NCI-H1417 treated with DMSO at 0.1 percent for 48 hours (cell line): ENCODE results near the gene SESTD1.
"Not testable (repeated sequence)": the region's sequence is repeated elsewhere in the genome, so short reads cannot be mapped to it uniquely, and the experiment has no call there.

Experiments
- DNase-seq: peaks from one replicate; lab custom pipeline; 2025; lab: John Stamatoyannopoulos, UW

The SESTD1 gene

GRCh38 chr2:179237209-179237946, 27.3 kb downstream of the SESTD1 start:
- DNase-seq, result no peak

GRCh38 chr2:179235463-179236108, 29.0 kb downstream of the SESTD1 start:
- no peak for DNase-seq

GRCh38 chr2:179234658-179235240, 29.9 kb downstream of the SESTD1 start:
- DNase-seq, result no peak

DNA sequence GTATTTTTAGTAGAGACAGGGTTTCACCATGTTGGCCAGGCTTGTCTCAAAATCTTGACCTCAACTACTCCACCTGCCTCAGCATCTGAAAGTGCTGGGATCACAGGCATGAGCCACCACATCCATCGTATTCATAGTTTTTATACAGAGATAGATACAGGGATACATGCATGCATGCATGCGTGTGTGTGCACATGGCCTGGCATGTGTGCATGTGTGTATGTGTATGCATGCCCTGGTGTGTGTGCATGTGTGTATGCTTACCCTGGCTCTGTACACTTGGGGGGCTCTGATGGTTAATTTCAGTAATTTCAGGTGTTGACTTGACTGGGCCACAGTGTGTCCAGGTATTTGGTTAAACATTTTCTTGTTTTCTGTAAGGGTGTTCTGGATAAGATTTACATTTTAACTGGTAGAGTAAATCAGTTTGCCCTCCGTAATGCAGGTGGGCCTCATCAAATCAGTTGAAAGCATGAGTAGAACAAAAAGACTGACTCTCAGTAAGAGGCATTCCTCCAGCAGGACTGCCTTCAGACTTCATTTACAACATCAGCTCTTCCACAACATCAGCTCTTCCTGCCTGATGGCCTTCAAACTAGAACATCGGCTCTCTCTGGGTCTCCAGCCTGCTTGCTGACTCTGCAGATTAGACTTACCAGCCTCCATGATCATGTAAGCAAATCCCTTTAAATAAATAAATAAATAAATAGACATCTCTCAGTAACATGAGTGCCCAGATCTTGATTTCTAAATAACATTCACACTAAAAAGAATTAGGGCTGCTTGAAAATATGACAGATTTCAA, 30.8 kb downstream of the SESTD1 start:
- DNase-seq, result no peak

GRCh38 chr2:179233083-179233490, 31.5 kb downstream of the SESTD1 start:
- no peak for DNase-seq

DNA sequence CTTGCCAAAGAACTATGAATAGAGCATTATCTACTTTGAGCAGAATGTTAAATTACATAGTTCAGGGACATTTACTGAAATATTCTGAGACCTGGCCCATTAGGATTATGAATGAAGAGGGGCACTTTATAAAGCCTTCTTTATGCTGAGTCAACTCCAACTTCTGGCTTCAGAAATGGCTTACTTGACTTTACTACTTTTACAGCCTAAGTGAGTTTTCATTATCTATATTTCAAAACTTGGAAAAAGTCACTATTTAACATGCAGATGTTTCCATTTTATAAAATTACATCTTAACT, 37.7 kb downstream of the SESTD1 start:
- DNase-seq, result no peak

- peak; percentile 85 for DNase-seq
These were observed 38.2 kb downstream of the SESTD1 start for GRCh38 chr2:179226203-179226960.

DNA sequence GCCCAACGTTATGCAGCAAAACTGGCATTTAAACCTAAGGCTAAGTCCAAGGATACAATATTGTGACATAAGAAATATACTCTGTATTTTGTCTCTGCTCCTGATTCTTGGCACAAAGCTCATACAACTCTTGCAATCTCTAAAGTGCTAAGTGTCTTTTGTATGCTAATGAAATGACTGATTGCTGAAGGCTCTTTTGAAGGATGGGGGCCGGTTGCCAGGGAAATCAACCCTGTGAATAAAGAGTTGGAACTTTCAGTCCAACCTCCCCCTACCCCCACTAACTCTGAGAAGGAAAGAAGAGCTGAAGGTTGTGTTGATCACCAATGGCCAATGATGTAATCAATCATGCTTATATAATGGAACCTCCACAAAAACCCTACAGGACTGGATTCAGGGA, 40.3 kb downstream of the SESTD1 start:
- no peak for DNase-seq

GRCh38 chr2:179222076-179222475, 42.6 kb downstream of the SESTD1 start:
- DNase-seq, result no peak

- peak; percentile 67 for DNase-seq
These were observed 45.6 kb downstream of the SESTD1 start for GRCh38 chr2:179218848-179219594.

- DNase-seq, result not testable (repeated sequence)
These were observed 50.0 kb downstream of the SESTD1 start for GRCh38 chr2:179214671-179215070.

DNA sequence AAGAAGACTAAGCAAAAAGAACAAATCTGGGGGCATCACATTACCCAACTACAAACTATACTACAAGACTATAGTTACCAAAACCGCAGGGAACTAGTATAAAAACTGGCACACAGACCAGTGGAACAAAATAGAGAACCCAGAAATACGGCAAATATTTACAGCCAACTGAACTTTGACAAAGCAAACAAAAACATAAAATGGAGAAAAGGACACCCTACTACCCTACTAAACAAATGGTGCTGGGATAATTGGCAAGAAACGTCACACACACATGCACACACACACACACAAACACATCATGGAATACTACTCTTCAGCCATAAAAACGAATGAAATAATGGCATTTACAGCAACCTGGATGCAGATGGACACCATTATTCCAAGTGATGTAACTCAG, 53.3 kb downstream of the SESTD1 start:
- DNase-seq, result no peak

- DNase-seq, result not testable (repeated sequence)
These were observed 56.4 kb downstream of the SESTD1 start for GRCh38 chr2:179208277-179208676.

DNA sequence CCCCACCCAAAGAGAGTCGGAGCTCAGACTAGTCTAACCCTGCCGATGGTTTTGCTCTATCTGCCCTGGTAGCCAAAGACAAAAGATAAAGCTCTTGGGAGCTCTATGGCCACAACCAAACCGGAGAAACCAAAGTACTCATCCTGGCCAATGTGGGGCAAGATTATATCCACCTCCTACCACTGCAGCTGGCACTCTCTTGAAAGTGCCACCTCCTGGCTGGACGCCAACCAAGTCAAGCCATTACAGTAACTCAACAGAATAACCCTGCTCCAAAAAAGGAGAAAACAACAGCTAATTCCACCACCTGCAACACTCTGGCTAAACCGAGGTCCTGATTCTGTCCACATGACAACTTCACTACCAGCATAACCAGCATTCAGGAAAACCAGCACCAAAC, 57.6 kb downstream of the SESTD1 start:
- DNase-seq, result no peak

- DNase-seq, result no peak
These were observed 62.8 kb downstream of the SESTD1 start for GRCh38 chr2:179201869-179202268.

DNA sequence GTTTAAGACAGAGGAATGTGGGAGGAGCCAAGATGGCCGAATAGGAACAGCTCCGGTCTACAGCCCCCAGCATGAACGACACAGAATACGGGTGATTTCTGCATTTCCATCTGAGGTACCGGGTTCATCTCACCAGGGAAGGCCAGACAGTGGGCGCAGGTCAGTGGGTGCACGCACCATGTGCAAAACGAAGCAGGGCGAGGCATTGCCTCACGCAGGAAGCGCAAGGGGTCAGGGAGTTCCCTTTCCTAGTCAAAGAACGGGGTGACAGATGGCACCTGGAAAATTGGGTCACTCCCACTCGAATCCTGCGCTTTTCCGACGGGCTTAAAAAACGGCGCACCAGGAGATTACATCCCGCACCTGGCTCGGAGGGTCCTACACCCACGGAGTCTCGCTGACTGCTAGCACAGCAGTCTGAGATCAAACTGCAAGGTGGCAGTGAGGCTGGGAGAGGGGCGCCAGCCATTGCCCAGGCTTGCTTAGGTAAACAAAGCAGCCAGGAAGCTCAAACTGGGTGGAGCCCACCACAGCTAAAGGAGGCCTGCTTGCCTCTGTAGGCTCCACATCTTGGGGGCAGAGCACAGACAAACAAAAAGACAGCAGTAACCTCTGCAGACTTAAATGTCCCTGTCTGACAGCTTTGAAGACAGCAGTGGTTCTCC, 68.6 kb downstream of the SESTD1 start:
- not testable (repeated sequence) for DNase-seq

DNA sequence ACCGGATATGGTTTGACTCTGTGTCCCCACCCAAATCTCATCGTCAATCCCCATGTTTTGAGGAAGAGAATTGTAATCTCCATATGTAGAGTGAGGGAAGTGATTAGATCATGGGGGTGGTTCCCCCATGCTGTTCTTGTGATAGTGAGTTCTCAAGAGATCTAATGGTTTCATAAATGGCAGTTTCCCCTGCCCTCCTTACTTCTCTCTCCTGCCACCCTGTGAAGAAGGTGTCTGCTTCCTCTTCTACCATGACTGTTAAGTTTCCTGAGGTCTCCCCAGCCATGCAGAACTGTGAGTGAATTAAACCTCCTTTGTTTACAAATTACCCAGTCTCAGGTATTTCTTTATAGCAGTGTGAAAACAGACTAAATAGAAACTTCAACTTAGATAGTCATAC, 69.5 kb downstream of the SESTD1 start:
- DNase-seq, result no peak

DNA sequence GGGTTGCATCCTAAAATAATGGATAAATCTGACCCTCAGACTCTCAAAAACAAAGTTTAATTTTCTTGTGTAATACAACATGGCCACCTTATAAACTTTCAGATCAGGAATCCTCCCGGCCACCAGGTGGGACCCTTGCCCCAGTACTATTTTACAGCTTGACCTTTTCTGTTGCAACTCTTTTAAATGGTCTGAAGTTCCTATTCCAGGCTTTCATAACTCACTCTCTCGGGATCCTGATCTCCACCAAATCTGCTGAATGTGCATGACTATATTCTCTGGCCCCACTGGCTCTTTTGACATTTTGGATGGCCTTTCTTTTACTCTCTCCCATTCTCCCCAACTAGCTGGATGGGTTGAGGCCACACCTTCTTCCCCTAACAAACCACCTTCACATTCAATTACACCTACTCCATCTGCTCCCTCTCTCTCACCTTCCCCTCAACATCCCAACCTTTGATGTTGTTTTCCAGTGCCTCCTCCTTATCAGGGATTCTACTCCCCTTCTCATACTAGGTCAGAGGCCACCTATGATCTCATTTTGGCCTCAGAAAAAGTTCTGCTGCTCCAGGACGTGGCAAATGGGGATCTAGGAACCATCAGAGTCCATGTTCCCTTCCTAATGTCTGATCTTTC, 70.8 kb downstream of the SESTD1 start:
- DNase-seq, result no peak

- DNase-seq, result no peak
These were observed 73.5 kb downstream of the SESTD1 start for GRCh38 chr2:179191110-179191509.

DNA sequence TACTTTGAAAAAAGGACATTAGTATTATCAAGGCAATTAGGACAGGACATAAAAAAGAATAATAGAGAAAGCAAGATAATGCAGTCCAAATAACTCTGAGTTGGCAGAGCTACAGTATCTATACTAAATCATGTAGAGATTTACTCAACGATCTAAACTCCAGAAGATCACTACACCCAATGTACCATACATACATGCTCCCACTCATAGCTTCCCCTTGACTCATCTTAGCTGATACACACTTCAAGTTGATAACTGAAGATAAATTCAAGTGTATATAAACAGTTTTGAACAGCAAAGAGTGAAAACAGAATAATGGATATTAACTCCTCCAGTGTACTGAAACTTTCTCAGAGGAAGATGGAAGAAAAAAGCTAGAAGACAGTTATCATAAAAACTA, 78.5 kb downstream of the SESTD1 start:
- DNase-seq, result no peak
